G401.6 (cell line): ENCODE measurements around the gene WDR26.
"Not testable (repeated sequence)": the region's sequence is repeated elsewhere in the genome, so short reads cannot be mapped to it uniquely, and the experiment has no call there.

ENCODE experiments used
- FAIRE-seq: peaks from 2 replicates; lab custom pipeline; 2012; peaks lifted over from hg19 to GRCh38; lab: Jason Lieb, UNC

Gene WDR26

GRCh38 chr1:224348137-224348536, 86.5 kb downstream of the WDR26 start:
- no peak for FAIRE-seq

- FAIRE-seq: no peak
Measured at GRCh38 chr1:224343679-224344078, 90.9 kb downstream of the WDR26 start.

- FAIRE-seq: not testable (repeated sequence)
Measured at GRCh38 chr1:224340453-224341384, 93.9 kb downstream of the WDR26 start.

- FAIRE-seq: no peak
Measured at GRCh38 chr1:224339442-224340033, 95.1 kb downstream of the WDR26 start.

GRCh38 chr1:224338150-224338838, 96.3 kb downstream of the WDR26 start:
- FAIRE-seq: no peak
